IMR-90 (cell line): ENCODE results near the gene ST3GAL3. TPM values are rescaled to one million over a fixed set of nuclear protein-coding genes. Genes with fewer than 3 reads are reported as not detected.

ENCODE experiments used
- ATAC-seq: fragments of 200-7000 bp; cut with Tn5 transposase; 2 replicates; pipeline ENCODE4 v1.9.1; 2020; ENCODE audit warnings: low read depth, mild to moderate bottlenecking, moderate library complexity
- BruUV-seq: library from RNA; stranded (reverse); fragments of 400-500 nt; replicated peaks from 2 replicates; lab custom pipeline; 2021; lab: Mats Ljungman, UMichigan
- CTCF ChIA-PET: fragments of 300-600 bp; formaldehyde crosslinking; extraction: SDS; loops from one replicate; lab custom pipeline; 2021; ENCODE audit warnings: antibody characterized with exemption; lab: Yijun Ruan, JAX
- POLR2A ChIA-PET: fragments of 300-600 bp; sonication (Branson Sonifier 250); formaldehyde crosslinking; loops from one replicate; lab custom pipeline; 2022; ENCODE audit warnings: antibody characterized with exemption; ENCODE audit not compliant: unreplicated experiment; lab: Charles Lee
- DNase-seq: peaks from one replicate; pipeline ENCODE4 v3.0.0; 2013
- H2AFZ ChIP-seq: replicated peaks from 2 replicates; pipeline ENCODE3; 2013; ENCODE audit warnings: low read length, mild to moderate bottlenecking; ENCODE audit not compliant: poor library complexity
- H2AK5ac ChIP-seq: 2 replicates; pipeline ENCODE4 v1.6.1; 2013; ENCODE audit warnings: low read depth, low read length, inconsistent platforms
- H2AK9ac ChIP-seq: replicated peaks from 2 replicates; pipeline ENCODE3; 2013; ENCODE audit warnings: mild to moderate bottlenecking, low read depth, low read length, moderate library complexity; ENCODE audit not compliant: poor library complexity
- H2BK120ac ChIP-seq: 2 replicates; pipeline ENCODE4 v1.6.1; 2013; ENCODE audit warnings: low read depth, low read length, inconsistent platforms
- H2BK15ac ChIP-seq: 3 replicates; pipeline ENCODE4 v1.6.1; 2013; ENCODE audit warnings: low read depth, low read length, inconsistent platforms
- H2BK20ac ChIP-seq: 2 replicates; pipeline ENCODE4 v1.6.1; 2013; ENCODE audit warnings: low read depth, mild to moderate bottlenecking, inconsistent platforms, low read length, moderate library complexity
- H2BK5ac ChIP-seq: 2 replicates; pipeline ENCODE4 v1.6.1; 2013; ENCODE audit warnings: mild to moderate bottlenecking, low read depth, low read length, inconsistent platforms; ENCODE audit not compliant: poor library complexity, severe bottlenecking
- H3K14ac ChIP-seq: replicated peaks from 2 replicates; pipeline ENCODE4 v1.6.1; 2013; ENCODE audit warnings: low read depth, low read length, inconsistent platforms
- H3K18ac ChIP-seq: 2 replicates; pipeline ENCODE4 v1.6.1; 2013; ENCODE audit warnings: low read depth, low read length, control low read depth
- H3K23ac ChIP-seq: 2 replicates; pipeline ENCODE4 v1.6.1; 2013; ENCODE audit warnings: low read depth, low read length, inconsistent platforms
- H3K27ac ChIP-seq: 2 replicates; pipeline ENCODE4 v1.5.1; 2013; ENCODE audit warnings: mild to moderate bottlenecking, control low read depth, low read length; ENCODE audit not compliant: insufficient read depth
- H3K27me3 ChIP-seq: 2 replicates; pipeline ENCODE4 v1.6.1; 2013; ENCODE audit warnings: low read length; ENCODE audit not compliant: control insufficient read depth, insufficient read depth
- H3K36me3 ChIP-seq: 2 replicates; pipeline ENCODE4 v1.6.1; 2013; ENCODE audit warnings: low read length, mixed read lengths; ENCODE audit not compliant: control insufficient read depth, insufficient read depth
- H3K4ac ChIP-seq: 2 replicates; pipeline ENCODE4 v1.6.1; 2013; ENCODE audit warnings: low read depth, low read length, inconsistent platforms
- H3K4me1 ChIP-seq: 2 replicates; pipeline ENCODE4 v1.6.1; 2013; ENCODE audit warnings: low read length, mixed read lengths; ENCODE audit not compliant: control insufficient read depth, insufficient read depth
- H3K4me2 ChIP-seq: 2 replicates; pipeline ENCODE4 v1.6.1; 2013; ENCODE audit warnings: low read depth, mild to moderate bottlenecking, control low read depth, low read length, moderate library complexity
- H3K4me3 ChIP-seq: 2 replicates; pipeline ENCODE4 v1.5.1; 2013; ENCODE audit warnings: low read depth, mild to moderate bottlenecking, control low read depth, low read length, moderate library complexity; ENCODE audit not compliant: insufficient read depth
- H3K56ac ChIP-seq: 2 replicates; pipeline ENCODE4 v1.6.1; 2013; ENCODE audit warnings: low read length, inconsistent platforms; ENCODE audit not compliant: insufficient read depth; ENCODE audit errors: extremely low read depth
- H3K79me1 ChIP-seq, 2 experiments: 2 replicates each; pipeline ENCODE4 v1.6.1; 2013; ENCODE audit warnings: low read length in 2 of 2, inconsistent platforms in 1 of 2, low read depth in 1 of 2
- H3K9ac ChIP-seq: 2 replicates; pipeline ENCODE4 v1.6.1; 2013; ENCODE audit warnings: low read depth, low read length, control low read depth
- H3K9me1 ChIP-seq: 2 replicates; pipeline ENCODE4 v1.6.1; 2013; ENCODE audit warnings: low read length, inconsistent platforms; ENCODE audit not compliant: insufficient read depth
- H3K9me3 ChIP-seq: 2 replicates; pipeline ENCODE4 v1.6.1; 2013; ENCODE audit warnings: low read length; ENCODE audit not compliant: control insufficient read depth, insufficient read depth
- H4K20me1 ChIP-seq: 2 replicates; pipeline ENCODE4 v1.6.1; 2013; ENCODE audit warnings: low read length, inconsistent platforms; ENCODE audit not compliant: insufficient read depth
- H4K5ac ChIP-seq: 2 replicates; pipeline ENCODE4 v1.6.1; 2013; ENCODE audit warnings: mild to moderate bottlenecking, low read depth, low read length, control low read depth
- H4K8ac ChIP-seq, 2 experiments: 2 replicates each; pipeline ENCODE4 v1.6.1; 2013; ENCODE audit warnings: low read depth in 2 of 2, low read length in 2 of 2, control low read depth in 1 of 2, inconsistent platforms in 1 of 2
- H4K91ac ChIP-seq: 2 replicates; pipeline ENCODE4 v1.6.1; 2013; ENCODE audit warnings: low read depth, low read length, inconsistent platforms; ENCODE audit not compliant: insufficient read depth
- BHLHE40 ChIP-seq: fragments of 150-350 bp; IDR thresholded peaks from 2 replicates; pipeline ENCODE4 v1.6.1; 2016; ENCODE audit warnings: mild to moderate bottlenecking, low read depth, low read length
- CEBPB ChIP-seq: IDR thresholded peaks from 2 replicates; pipeline ENCODE4 v1.6.1; 2012; ENCODE audit warnings: low read depth, low read length, improper control_type of control experiment
- CHD1 ChIP-seq: IDR thresholded peaks from 2 replicates; pipeline ENCODE4 v1.6.1; 2012; ENCODE audit warnings: low read depth, low read length, improper control_type of control experiment
- CTCF ChIP-seq: conservative IDR thresholded peaks from 2 replicates; pipeline ENCODE4 v1.5.1; 2012; ENCODE audit warnings: mild to moderate bottlenecking, low read depth, low read length, improper control_type of control experiment
- FOS ChIP-seq: fragments of 150-350 bp; IDR thresholded peaks from 2 replicates; pipeline ENCODE4 v1.6.1; 2016; ENCODE audit warnings: low read depth, low read length
- MAFK ChIP-seq: IDR thresholded peaks from 2 replicates; pipeline ENCODE4 v1.6.1; 2012; ENCODE audit warnings: low read depth, low read length, improper control_type of control experiment
- MAZ ChIP-seq: IDR thresholded peaks from 2 replicates; pipeline ENCODE4 v1.6.1; 2012; ENCODE audit warnings: low read depth, mild to moderate bottlenecking, low read length, improper control_type of control experiment, moderate library complexity, borderline replicate concordance
- MXI1 ChIP-seq: IDR thresholded peaks from 2 replicates; pipeline ENCODE4 v1.6.1; 2012; ENCODE audit warnings: low read depth, mild to moderate bottlenecking, low read length, moderate library complexity, borderline replicate concordance
- NFE2L2 ChIP-seq: fragments of 150-350 bp; IDR thresholded peaks from 2 replicates; pipeline ENCODE4 v1.6.1; 2016; ENCODE audit warnings: low read depth, mild to moderate bottlenecking, low read length
- RCOR1 ChIP-seq: IDR thresholded peaks from 2 replicates; pipeline ENCODE4 v1.6.1; 2012; ENCODE audit warnings: mild to moderate bottlenecking, low read length, improper control_type of control experiment; ENCODE audit not compliant: insufficient replicate concordance
- RFX5 ChIP-seq: IDR thresholded peaks from 2 replicates; pipeline ENCODE4 v1.8.0; 2012; ENCODE audit warnings: low read depth, mild to moderate bottlenecking, low read length, moderate library complexity
- SMC3 ChIP-seq: fragments of 150-350 bp; IDR thresholded peaks from 2 replicates; pipeline ENCODE4 v1.6.1; 2016; ENCODE audit warnings: low read depth, mild to moderate bottlenecking, antibody characterized with exemption, low read length, moderate library complexity
- USF2 ChIP-seq: fragments of 150-350 bp; IDR thresholded peaks from 2 replicates; pipeline ENCODE4 v1.6.1; 2017; ENCODE audit warnings: mild to moderate bottlenecking, antibody characterized with exemption, low read length, low read depth
- WGBS, 2 experiments: methylation state at CpG; one replicate each; pipeline versions ENCODE4 v1.1.5 to v1.1.7; 2013; ENCODE audit warnings: missing lambda C conversion rate in 2 of 2; ENCODE audit not compliant: insufficient read length in 1 of 2; ENCODE audit errors: extremely low coverage in 2 of 2; 5-methylcytosine and 5-hydroxymethylcytosine counted together
- dilution Hi-C: fragments of 300-500 bp; cut with HindIII; formaldehyde crosslinking; loops from one replicate; pipeline ENCODE4 v1.14.3; 2018; ENCODE audit warnings: low sequenced_read_pairs; ENCODE audit not compliant: unreplicated experiment
- in situ Hi-C: fragments of 300-500 bp; cut with MboI; formaldehyde crosslinking; loops from 3 replicates; pipeline ENCODE4 v1.14.3; 2019; ENCODE audit warnings: low sequenced_read_pairs, inconsistent platforms, mixed read lengths
- intact Hi-C: fragments of 100-400 bp; cut with micrococcal nuclease; formaldehyde crosslinking; loops from 2 replicates; pipeline ENCODE4 v1.10.0; 2022
- polyA plus RNA-seq, 3 experiments: library from polyadenylated mRNA; depleted of rRNA; stranded (reverse); fragments of >200 nt; gene quantifications; 2 replicates each; pipeline ENCODE4 v1.2.3, GENCODE V29; 2012; ENCODE audit warnings: low replicate concordance in 1 of 3
- total RNA-seq: library from RNA; depleted of rRNA; stranded (reverse); fragments of >200 nt; gene quantifications from 2 replicates; pipeline ENCODE4 v1.2.3, GENCODE V29; 2012

ST3GAL3 gene
- total and polyA plus RNA-seq, 2 of the 4 experiments (the other 2 are of a cell fraction): 12.0 to 14.8 TPM

- Histone ChIP-seq H2AFZ (no peak overlapping the region), H2BK5ac (no peak overlapping the region), H3K27ac (no peak overlapping the region), H2BK15ac (no peak overlapping the region), H3K4ac (no peak overlapping the region), H4K91ac (no peak overlapping the region), H3K36me3 (peaks cover 6% of the 10 kb centered on the region), H2AK9ac (no peak overlapping the region), H3K4me2 (no peak overlapping the region), H3K23ac (no peak overlapping the region), H3K79me1 (no peaks in the 10 kb centered on the region), H2BK120ac (no peak overlapping the region), H3K4me3 (no peak overlapping the region), H3K9me1 (peaks cover 22% of the 10 kb centered on the region; the same call in 1 of the 2 replicates), H3K9me3 (no peaks in the 10 kb centered on the region), H3K27me3 (no peaks in the 10 kb centered on the region), H3K4me1 (peaks cover 1% of the 10 kb centered on the region; the same call in 1 of the 2 replicates), H3K18ac (no peak overlapping the region), H3K56ac (no peak overlapping the region), H4K5ac (no peak overlapping the region), H3K14ac (no peak overlapping the region), H4K8ac (no peak overlapping the region), H2AK5ac (no peak overlapping the region), H2BK20ac (no peak overlapping the region), H4K20me1 (no peaks in the 10 kb centered on the region), H3K9ac (no peak overlapping the region)
- dilution Hi-C loops (no loop called here), intact Hi-C loops (no loop called here), in situ Hi-C loops (no loop called here)
- no TSS peak for BruUV-seq
- POLR2A ChIA-PET: no interaction called here
- WGBS, 2 experiments: 89% methylated on average over 5 of the region's 6 CpGs; no CpG with 5 or more reads in 1 of the 2 experiments
- CTCF ChIA-PET: no interaction called here
- TF ChIP-seq NFE2L2 (no peak), FOS (no peak), RFX5 (no peak), CTCF (no peak), CEBPB (no peak), MAFK (no peak), BHLHE40 (no peak), SMC3 (no peak), USF2 (no peak), MXI1 (no peak), RCOR1 (no peak), MAZ (no peak), CHD1 (no peak)
- DNase-seq (no peak), ATAC-seq (no peak)
Measured at GRCh38 chr1:43921022-43921421, 213.7 kb downstream of the ST3GAL3 start.
